Tibial nerve (tissue), 4 donors: Measurements from ENCODE around the gene TCF7L1.

ENCODE experiments used
- CTCF ChIP-seq, 5 experiments: fragments of 200-600 bp in 3 of 5; fragments of 450-650 bp in 2 of 5; sonication (generic) in 3 of 5; IDR thresholded peaks; one replicate each; pipeline ENCODE4 v1.5.1; 2016 to 2019; ENCODE audit warnings: antibody characterized with exemption in 5 of 5, mild to moderate bottlenecking in 3 of 5, moderate library complexity in 2 of 5
- EP300 ChIP-seq, 2 donors: sonication (generic); formaldehyde crosslinking; IDR thresholded peaks; one replicate each; pipeline ENCODE4 v1.6.1; 2017; ENCODE audit warnings: antibody characterized with exemption in 2 of 2, mild to moderate bottlenecking in 1 of 2

- TF ChIP-seq CTCF (IDR thresholded peaks at IDR 0.05) = peak in 2 of 5 experiments; percentile 11
- TF ChIP-seq EP300 (IDR thresholded peaks at IDR 0.05) = no peak
These were observed 31.0 kb downstream of the TCF7L1 start for GRCh38 chr2:85164145-85164569.
